HepG2 (cell line): ENCODE measurements around the gene CCDC142. TPM values are rescaled to one million over a fixed set of nuclear protein-coding genes. Genes with fewer than 3 reads are reported as not detected.
A peak's percentile ranks its signal among the peaks of the same experiment; 100 is the strongest.

Experiments
- HOXA7 ChIP-seq: sonication (generic); formaldehyde crosslinking; IDR thresholded peaks from 2 replicates; pipeline ENCODE4 v1.8.1; 2022; ENCODE audit warnings: mild to moderate bottlenecking, missing genetic modification reagents, moderate library complexity
- KDM1A ChIP-seq: IDR thresholded peaks from 2 replicates; pipeline ENCODE4 v1.6.1; 2016; ENCODE audit warnings: missing compliant biosample characterization
- KDM5B ChIP-seq: sonication (generic); formaldehyde crosslinking; IDR thresholded peaks from 2 replicates; pipeline ENCODE4 v1.4.0; 2020; ENCODE audit warnings: missing genetic modification reagents, mild to moderate bottlenecking, borderline replicate concordance
- KLF9 ChIP-seq: IDR thresholded peaks from 2 replicates; pipeline ENCODE4 v1.6.1; 2016; ENCODE audit warnings: low read depth
- MLX ChIP-seq: IDR thresholded peaks from 2 replicates; pipeline ENCODE4 v1.6.1; 2016
- PHF21A ChIP-seq: sonication (generic); formaldehyde crosslinking; IDR thresholded peaks from 2 replicates; pipeline ENCODE4 v1.5.0; 2020; ENCODE audit warnings: mild to moderate bottlenecking, missing genetic modification reagents
- PITX1 ChIP-seq: sonication (generic); formaldehyde crosslinking; IDR thresholded peaks from 2 replicates; pipeline ENCODE4 v1.5.1; 2020; ENCODE audit warnings: mild to moderate bottlenecking, missing genetic modification reagents
- SMAD3 ChIP-seq: sonication (generic); formaldehyde crosslinking; IDR thresholded peaks from 2 replicates; pipeline ENCODE4 v1.4.0; 2020; ENCODE audit warnings: missing genetic modification reagents
- SP140L ChIP-seq: sonication (generic); formaldehyde crosslinking; IDR thresholded peaks from 2 replicates; pipeline ENCODE4 v1.4.0; 2020; ENCODE audit warnings: missing genetic modification reagents, borderline replicate concordance
- ZBTB43 ChIP-seq: sonication (generic); formaldehyde crosslinking; conservative IDR thresholded peaks from 2 replicates; pipeline ENCODE4 v1.4.0; 2020; ENCODE audit warnings: missing genetic modification reagents
- ZNF280B ChIP-seq: sonication (generic); formaldehyde crosslinking; IDR thresholded peaks from 2 replicates; pipeline ENCODE4 v1.5.0; 2020; ENCODE audit warnings: missing genetic modification reagents, mild to moderate bottlenecking, borderline replicate concordance
- ZNF496 ChIP-seq: sonication (generic); formaldehyde crosslinking; IDR thresholded peaks from 2 replicates; pipeline ENCODE4 v1.8.1; 2023; ENCODE audit warnings: mild to moderate bottlenecking, moderate library complexity, missing genetic modification reagents; ENCODE audit not compliant: insufficient replicate concordance
- ZNF503 ChIP-seq: sonication (generic); formaldehyde crosslinking; IDR thresholded peaks from 2 replicates; pipeline ENCODE4 v1.4.0; 2020; ENCODE audit warnings: missing genetic modification reagents
- ZNF609 ChIP-seq: sonication (generic); formaldehyde crosslinking; IDR thresholded peaks from 2 replicates; pipeline ENCODE4 v1.4.0; 2020; ENCODE audit warnings: mild to moderate bottlenecking, missing genetic modification reagents, borderline replicate concordance
- ZUFSP ChIP-seq: sonication (generic); formaldehyde crosslinking; IDR thresholded peaks from 2 replicates; pipeline ENCODE4 v1.9.0; 2021; ENCODE audit warnings: missing genetic modification reagents, mild to moderate bottlenecking, borderline replicate concordance
- polyA plus RNA-seq, 8 experiments: library from polyadenylated mRNA; depleted of rRNA in 3 of 8; stranded (reverse) in 7 of 8; unstranded in 1 of 8; fragments of >200 nt; fragmentation: Illumina TruSeq in 4 of 8; extraction: Trizol in 4 of 8; gene quantifications; 2 replicates each; pipeline versions ENCODE4 v1.2.1 to v1.2.3, GENCODE V29; 2011 to 2016; ENCODE audit warnings: low read depth in 4 of 8, missing spikeins in 1 of 8, mixed read lengths in 1 of 8; ENCODE audit not compliant: insufficient read depth in 1 of 8
- total RNA-seq, 5 experiments: library from RNA; depleted of rRNA; stranded (reverse); fragments of >200 nt; fragmentation: Illumina TruSeq; extraction: Trizol; gene quantifications; 2 replicates each; pipeline ENCODE4 v1.2.3, GENCODE V29; 2016; ENCODE audit warnings: low read depth in 1 of 5

CCDC142 gene
- total and polyA plus RNA-seq, 2 of the 13 experiments (the other 11 are each of a cell fraction or from before 2014, with no cell fraction given) = 14.7 to 30.4 TPM

GRCh38 chr2:74502147-74502719 lies 19.4 kb upstream of the CCDC142 start (continued):
- TF ChIP-seq PITX1 (CRISPR knock-in tag) (peak; percentile 62; the same call in 1 of the 2 replicates), KLF9 (CRISPR knock-in tag) (peak; percentile 47; the same call in 1 of the 2 replicates), ZNF503 (CRISPR knock-in tag) (peak; percentile 25; the same call in 1 of the 2 replicates), MLX (CRISPR knock-in tag) (peak; percentile 20; the same call in 1 of the 2 replicates), PHF21A (CRISPR knock-in tag) (peak; percentile 80), ZNF496 (CRISPR knock-in tag) (no peak), ZNF280B (0 out of 2 replicates have a peak, but pooled peaks have one; percentile 7), KDM1A (CRISPR knock-in tag) (peak; percentile 37; the same call in 1 of the 2 replicates), ZUFSP (CRISPR knock-in tag) (no peak), ZBTB43 (CRISPR knock-in tag) (peak; percentile 65), SMAD3 (CRISPR knock-in tag) (peak; percentile 25; the same call in 1 of the 2 replicates), SP140L (CRISPR knock-in tag) (0 out of 2 replicates have a peak, but pooled peaks have one; percentile 15), ZNF609 (CRISPR knock-in tag) (peak; percentile 52; the same call in 1 of the 2 replicates), KDM5B (no peak), HOXA7 (no peak)
